IMR-90 (cell line): ENCODE data around the gene ST6GALNAC5. TPM values are rescaled to one million over a fixed set of nuclear protein-coding genes. Genes with fewer than 3 reads are reported as not detected.

Experiments used
- ATAC-seq: fragments of 200-7000 bp; cut with Tn5 transposase; 2 replicates; pipeline ENCODE4 v1.9.1; 2020; ENCODE audit warnings: low read depth, mild to moderate bottlenecking, moderate library complexity
- BruUV-seq: library from RNA; stranded (reverse); fragments of 400-500 nt; replicated peaks from 2 replicates; lab custom pipeline; 2021; lab: Mats Ljungman, UMichigan
- CTCF ChIA-PET: fragments of 300-600 bp; formaldehyde crosslinking; extraction: SDS; loops from one replicate; lab custom pipeline; 2021; ENCODE audit warnings: antibody characterized with exemption; lab: Yijun Ruan, JAX
- POLR2A ChIA-PET: fragments of 300-600 bp; sonication (Branson Sonifier 250); formaldehyde crosslinking; loops from one replicate; lab custom pipeline; 2022; ENCODE audit warnings: antibody characterized with exemption; ENCODE audit not compliant: unreplicated experiment; lab: Charles Lee
- DNase-seq: peaks from one replicate; pipeline ENCODE4 v3.0.0; 2013
- H2AFZ ChIP-seq: replicated peaks from 2 replicates; pipeline ENCODE3; 2013; ENCODE audit warnings: low read length, mild to moderate bottlenecking; ENCODE audit not compliant: poor library complexity
- H2AK5ac ChIP-seq: 2 replicates; pipeline ENCODE4 v1.6.1; 2013; ENCODE audit warnings: low read depth, low read length, inconsistent platforms
- H2AK9ac ChIP-seq: replicated peaks from 2 replicates; pipeline ENCODE3; 2013; ENCODE audit warnings: mild to moderate bottlenecking, low read depth, low read length, moderate library complexity; ENCODE audit not compliant: poor library complexity
- H2BK120ac ChIP-seq: 2 replicates; pipeline ENCODE4 v1.6.1; 2013; ENCODE audit warnings: low read depth, low read length, inconsistent platforms
- H2BK15ac ChIP-seq: 3 replicates; pipeline ENCODE4 v1.6.1; 2013; ENCODE audit warnings: low read depth, low read length, inconsistent platforms
- H2BK20ac ChIP-seq: 2 replicates; pipeline ENCODE4 v1.6.1; 2013; ENCODE audit warnings: low read depth, mild to moderate bottlenecking, inconsistent platforms, low read length, moderate library complexity
- H2BK5ac ChIP-seq: 2 replicates; pipeline ENCODE4 v1.6.1; 2013; ENCODE audit warnings: mild to moderate bottlenecking, low read depth, low read length, inconsistent platforms; ENCODE audit not compliant: poor library complexity, severe bottlenecking
- H3K14ac ChIP-seq: replicated peaks from 2 replicates; pipeline ENCODE4 v1.6.1; 2013; ENCODE audit warnings: low read depth, low read length, inconsistent platforms
- H3K18ac ChIP-seq: 2 replicates; pipeline ENCODE4 v1.6.1; 2013; ENCODE audit warnings: low read depth, low read length, control low read depth
- H3K23ac ChIP-seq: 2 replicates; pipeline ENCODE4 v1.6.1; 2013; ENCODE audit warnings: low read depth, low read length, inconsistent platforms
- H3K27ac ChIP-seq: 2 replicates; pipeline ENCODE4 v1.5.1; 2013; ENCODE audit warnings: mild to moderate bottlenecking, control low read depth, low read length; ENCODE audit not compliant: insufficient read depth
- H3K27me3 ChIP-seq: 2 replicates; pipeline ENCODE4 v1.6.1; 2013; ENCODE audit warnings: low read length; ENCODE audit not compliant: control insufficient read depth, insufficient read depth
- H3K36me3 ChIP-seq: 2 replicates; pipeline ENCODE4 v1.6.1; 2013; ENCODE audit warnings: low read length, mixed read lengths; ENCODE audit not compliant: control insufficient read depth, insufficient read depth
- H3K4ac ChIP-seq: 2 replicates; pipeline ENCODE4 v1.6.1; 2013; ENCODE audit warnings: low read depth, low read length, inconsistent platforms
- H3K4me1 ChIP-seq: 2 replicates; pipeline ENCODE4 v1.6.1; 2013; ENCODE audit warnings: low read length, mixed read lengths; ENCODE audit not compliant: control insufficient read depth, insufficient read depth
- H3K4me2 ChIP-seq: 2 replicates; pipeline ENCODE4 v1.6.1; 2013; ENCODE audit warnings: low read depth, mild to moderate bottlenecking, control low read depth, low read length, moderate library complexity
- H3K4me3 ChIP-seq: 2 replicates; pipeline ENCODE4 v1.5.1; 2013; ENCODE audit warnings: low read depth, mild to moderate bottlenecking, control low read depth, low read length, moderate library complexity; ENCODE audit not compliant: insufficient read depth
- H3K56ac ChIP-seq: 2 replicates; pipeline ENCODE4 v1.6.1; 2013; ENCODE audit warnings: low read length, inconsistent platforms; ENCODE audit not compliant: insufficient read depth; ENCODE audit errors: extremely low read depth
- H3K79me1 ChIP-seq, 2 experiments: 2 replicates each; pipeline ENCODE4 v1.6.1; 2013; ENCODE audit warnings: low read length in 2 of 2, inconsistent platforms in 1 of 2, low read depth in 1 of 2
- H3K9ac ChIP-seq: 2 replicates; pipeline ENCODE4 v1.6.1; 2013; ENCODE audit warnings: low read depth, low read length, control low read depth
- H3K9me1 ChIP-seq: 2 replicates; pipeline ENCODE4 v1.6.1; 2013; ENCODE audit warnings: low read length, inconsistent platforms; ENCODE audit not compliant: insufficient read depth
- H3K9me3 ChIP-seq: 2 replicates; pipeline ENCODE4 v1.6.1; 2013; ENCODE audit warnings: low read length; ENCODE audit not compliant: control insufficient read depth, insufficient read depth
- H4K20me1 ChIP-seq: 2 replicates; pipeline ENCODE4 v1.6.1; 2013; ENCODE audit warnings: low read length, inconsistent platforms; ENCODE audit not compliant: insufficient read depth
- H4K5ac ChIP-seq: 2 replicates; pipeline ENCODE4 v1.6.1; 2013; ENCODE audit warnings: mild to moderate bottlenecking, low read depth, low read length, control low read depth
- H4K8ac ChIP-seq, 2 experiments: 2 replicates each; pipeline ENCODE4 v1.6.1; 2013; ENCODE audit warnings: low read depth in 2 of 2, low read length in 2 of 2, control low read depth in 1 of 2, inconsistent platforms in 1 of 2
- H4K91ac ChIP-seq: 2 replicates; pipeline ENCODE4 v1.6.1; 2013; ENCODE audit warnings: low read depth, low read length, inconsistent platforms; ENCODE audit not compliant: insufficient read depth
- BHLHE40 ChIP-seq: fragments of 150-350 bp; IDR thresholded peaks from 2 replicates; pipeline ENCODE4 v1.6.1; 2016; ENCODE audit warnings: mild to moderate bottlenecking, low read depth, low read length
- CEBPB ChIP-seq: IDR thresholded peaks from 2 replicates; pipeline ENCODE4 v1.6.1; 2012; ENCODE audit warnings: low read depth, low read length, improper control_type of control experiment
- CHD1 ChIP-seq: IDR thresholded peaks from 2 replicates; pipeline ENCODE4 v1.6.1; 2012; ENCODE audit warnings: low read depth, low read length, improper control_type of control experiment
- FOS ChIP-seq: fragments of 150-350 bp; IDR thresholded peaks from 2 replicates; pipeline ENCODE4 v1.6.1; 2016; ENCODE audit warnings: low read depth, low read length
- MAFK ChIP-seq: IDR thresholded peaks from 2 replicates; pipeline ENCODE4 v1.6.1; 2012; ENCODE audit warnings: low read depth, low read length, improper control_type of control experiment
- MAZ ChIP-seq: IDR thresholded peaks from 2 replicates; pipeline ENCODE4 v1.6.1; 2012; ENCODE audit warnings: low read depth, mild to moderate bottlenecking, low read length, improper control_type of control experiment, moderate library complexity, borderline replicate concordance
- MXI1 ChIP-seq: IDR thresholded peaks from 2 replicates; pipeline ENCODE4 v1.6.1; 2012; ENCODE audit warnings: low read depth, mild to moderate bottlenecking, low read length, moderate library complexity, borderline replicate concordance
- NFE2L2 ChIP-seq: fragments of 150-350 bp; IDR thresholded peaks from 2 replicates; pipeline ENCODE4 v1.6.1; 2016; ENCODE audit warnings: low read depth, mild to moderate bottlenecking, low read length
- POLR2A ChIP-seq: IDR thresholded peaks from 2 replicates; pipeline ENCODE4 v1.6.1; 2012; ENCODE audit warnings: mild to moderate bottlenecking, low read depth, low read length
- RAD21 ChIP-seq: IDR thresholded peaks from 2 replicates; pipeline ENCODE4 v1.6.1; 2012; ENCODE audit warnings: low read length, improper control_type of control experiment
- RCOR1 ChIP-seq: IDR thresholded peaks from 2 replicates; pipeline ENCODE4 v1.6.1; 2012; ENCODE audit warnings: mild to moderate bottlenecking, low read length, improper control_type of control experiment; ENCODE audit not compliant: insufficient replicate concordance
- RFX5 ChIP-seq: IDR thresholded peaks from 2 replicates; pipeline ENCODE4 v1.8.0; 2012; ENCODE audit warnings: low read depth, mild to moderate bottlenecking, low read length, moderate library complexity
- SMC3 ChIP-seq: fragments of 150-350 bp; IDR thresholded peaks from 2 replicates; pipeline ENCODE4 v1.6.1; 2016; ENCODE audit warnings: low read depth, mild to moderate bottlenecking, antibody characterized with exemption, low read length, moderate library complexity
- WGBS, 2 experiments: methylation state at CpG; one replicate each; pipeline versions ENCODE4 v1.1.5 to v1.1.7; 2013; ENCODE audit warnings: missing lambda C conversion rate in 2 of 2; ENCODE audit not compliant: insufficient read length in 1 of 2; ENCODE audit errors: extremely low coverage in 2 of 2; 5-methylcytosine and 5-hydroxymethylcytosine counted together
- dilution Hi-C: fragments of 300-500 bp; cut with HindIII; formaldehyde crosslinking; loops from one replicate; pipeline ENCODE4 v1.14.3; 2018; ENCODE audit warnings: low sequenced_read_pairs; ENCODE audit not compliant: unreplicated experiment
- in situ Hi-C: fragments of 300-500 bp; cut with MboI; formaldehyde crosslinking; loops from 3 replicates; pipeline ENCODE4 v1.14.3; 2019; ENCODE audit warnings: low sequenced_read_pairs, inconsistent platforms, mixed read lengths
- intact Hi-C: fragments of 100-400 bp; cut with micrococcal nuclease; formaldehyde crosslinking; loops from 2 replicates; pipeline ENCODE4 v1.10.0; 2022
- polyA plus RNA-seq, 3 experiments: library from polyadenylated mRNA; depleted of rRNA; stranded (reverse); fragments of >200 nt; gene quantifications; 2 replicates each; pipeline ENCODE4 v1.2.3, GENCODE V29; 2012; ENCODE audit warnings: low replicate concordance in 1 of 3
- total RNA-seq: library from RNA; depleted of rRNA; stranded (reverse); fragments of >200 nt; gene quantifications from 2 replicates; pipeline ENCODE4 v1.2.3, GENCODE V29; 2012
- TF ChIP-seq, protein P1 (sequence below): fragments of 150-350 bp; IDR thresholded peaks from 2 replicates; pipeline ENCODE4 v1.6.1; 2016; ENCODE audit warnings: low read depth, mild to moderate bottlenecking, low read length, moderate library complexity, borderline replicate concordance
- TF ChIP-seq, protein P2 (sequence below): fragments of 150-350 bp; IDR thresholded peaks from 2 replicates; pipeline ENCODE4 v1.6.1; 2017; ENCODE audit warnings: mild to moderate bottlenecking, antibody characterized with exemption, low read length, low read depth
- TF ChIP-seq, protein P3 (sequence below): conservative IDR thresholded peaks from 2 replicates; pipeline ENCODE4 v1.5.1; 2012; ENCODE audit warnings: mild to moderate bottlenecking, low read depth, low read length, improper control_type of control experiment

ST6GALNAC5 gene
- total and polyA plus RNA-seq, 2 of the 4 experiments (the other 2 are of a cell fraction): 3.4 to 4.0 TPM

DNA sequence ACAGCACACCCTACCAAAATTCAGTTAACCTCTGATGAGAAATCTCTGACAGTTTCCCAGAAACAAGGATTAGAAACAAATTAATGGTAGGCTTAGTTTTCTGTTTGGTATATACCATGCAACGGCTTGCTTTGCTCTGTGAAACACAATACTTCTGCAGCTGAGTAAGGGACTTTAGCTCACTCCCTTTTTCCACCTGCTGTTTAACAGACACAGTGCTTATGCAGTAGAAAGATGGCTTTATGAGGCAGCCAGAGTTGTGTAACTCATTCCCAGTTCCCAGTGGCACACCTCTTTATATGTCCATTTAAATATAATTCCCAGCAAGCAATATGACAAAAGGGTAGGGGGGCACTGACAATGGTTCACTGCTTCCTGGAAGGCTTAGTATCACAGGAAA lies 228.0 kb downstream of the ST6GALNAC5 start:
- Histone ChIP-seq H3K4me1 (no peaks in the 10 kb centered on the region), H3K18ac (no peak overlapping the region), H4K5ac (no peak overlapping the region), H4K8ac (no peak overlapping the region), H4K20me1 (no peaks in the 10 kb centered on the region), H3K4me3 (no peak overlapping the region), H3K4ac (no peak overlapping the region), H3K9ac (no peak overlapping the region), H3K9me1 (no peaks in the 10 kb centered on the region), H3K79me1 (no peaks in the 10 kb centered on the region), H3K14ac (no peak overlapping the region), H2BK20ac (no peak overlapping the region), H2BK120ac (no peak overlapping the region), H3K27ac (no peak overlapping the region), H3K4me2 (no peak overlapping the region), H3K56ac (no peak overlapping the region), H3K23ac (no peak overlapping the region), H4K91ac (no peak overlapping the region), H2BK5ac (no peak overlapping the region), H2AK9ac (no peak overlapping the region), H3K9me3 (0 out of 2 replicates have a peak, but pooled peaks cover 2% of the 10 kb centered on the region), H2BK15ac (no peak overlapping the region), H3K36me3 (no peaks in the 10 kb centered on the region), H3K27me3 (no peaks in the 10 kb centered on the region), H2AK5ac (no peak overlapping the region), H2AFZ (no peak overlapping the region)
- DNase-seq (no peak), ATAC-seq (no peak)
- POLR2A ChIA-PET: no interaction called here
- BruUV-seq: no TSS peak
- intact Hi-C loops: no loop called here
- dilution Hi-C loops: no loop called here
- WGBS, 2 experiments: no CpG with 5 or more reads among the region's 1 CpG
- no peak for TF ChIP-seq RCOR1
- no peak for TF ChIP-seq CEBPB
- no peak for TF ChIP-seq CHD1
- TF ChIP-seq, protein P1, sequence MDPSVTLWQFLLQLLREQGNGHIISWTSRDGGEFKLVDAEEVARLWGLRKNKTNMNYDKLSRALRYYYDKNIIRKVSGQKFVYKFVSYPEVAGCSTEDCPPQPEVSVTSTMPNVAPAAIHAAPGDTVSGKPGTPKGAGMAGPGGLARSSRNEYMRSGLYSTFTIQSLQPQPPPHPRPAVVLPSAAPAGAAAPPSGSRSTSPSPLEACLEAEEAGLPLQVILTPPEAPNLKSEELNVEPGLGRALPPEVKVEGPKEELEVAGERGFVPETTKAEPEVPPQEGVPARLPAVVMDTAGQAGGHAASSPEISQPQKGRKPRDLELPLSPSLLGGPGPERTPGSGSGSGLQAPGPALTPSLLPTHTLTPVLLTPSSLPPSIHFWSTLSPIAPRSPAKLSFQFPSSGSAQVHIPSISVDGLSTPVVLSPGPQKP: no peak
- TF ChIP-seq NFE2L2: no peak
- TF ChIP-seq, protein P2, sequence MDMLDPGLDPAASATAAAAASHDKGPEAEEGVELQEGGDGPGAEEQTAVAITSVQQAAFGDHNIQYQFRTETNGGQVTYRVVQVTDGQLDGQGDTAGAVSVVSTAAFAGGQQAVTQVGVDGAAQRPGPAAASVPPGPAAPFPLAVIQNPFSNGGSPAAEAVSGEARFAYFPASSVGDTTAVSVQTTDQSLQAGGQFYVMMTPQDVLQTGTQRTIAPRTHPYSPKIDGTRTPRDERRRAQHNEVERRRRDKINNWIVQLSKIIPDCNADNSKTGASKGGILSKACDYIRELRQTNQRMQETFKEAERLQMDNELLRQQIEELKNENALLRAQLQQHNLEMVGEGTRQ: no peak
- TF ChIP-seq, protein P3, sequence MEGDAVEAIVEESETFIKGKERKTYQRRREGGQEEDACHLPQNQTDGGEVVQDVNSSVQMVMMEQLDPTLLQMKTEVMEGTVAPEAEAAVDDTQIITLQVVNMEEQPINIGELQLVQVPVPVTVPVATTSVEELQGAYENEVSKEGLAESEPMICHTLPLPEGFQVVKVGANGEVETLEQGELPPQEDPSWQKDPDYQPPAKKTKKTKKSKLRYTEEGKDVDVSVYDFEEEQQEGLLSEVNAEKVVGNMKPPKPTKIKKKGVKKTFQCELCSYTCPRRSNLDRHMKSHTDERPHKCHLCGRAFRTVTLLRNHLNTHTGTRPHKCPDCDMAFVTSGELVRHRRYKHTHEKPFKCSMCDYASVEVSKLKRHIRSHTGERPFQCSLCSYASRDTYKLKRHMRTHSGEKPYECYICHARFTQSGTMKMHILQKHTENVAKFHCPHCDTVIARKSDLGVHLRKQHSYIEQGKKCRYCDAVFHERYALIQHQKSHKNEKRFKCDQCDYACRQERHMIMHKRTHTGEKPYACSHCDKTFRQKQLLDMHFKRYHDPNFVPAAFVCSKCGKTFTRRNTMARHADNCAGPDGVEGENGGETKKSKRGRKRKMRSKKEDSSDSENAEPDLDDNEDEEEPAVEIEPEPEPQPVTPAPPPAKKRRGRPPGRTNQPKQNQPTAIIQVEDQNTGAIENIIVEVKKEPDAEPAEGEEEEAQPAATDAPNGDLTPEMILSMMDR: no peak
- TF ChIP-seq MAZ: no peak
- no peak for TF ChIP-seq FOS
- TF ChIP-seq RFX5: no peak
- no peak for TF ChIP-seq BHLHE40
- no peak for TF ChIP-seq MAFK
- no peak for TF ChIP-seq SMC3
- TF ChIP-seq MXI1: no peak
- no peak for TF ChIP-seq POLR2A
- TF ChIP-seq RAD21: no peak
- CTCF ChIA-PET: no interaction called here
- in situ Hi-C loops: no loop called here
